ENCODE measurements around the gene RTKN2.

GRCh38 chr10:62147425-62147824 lies 121.2 kb downstream of the RTKN2 start:
- TF ChIP-seq EP300 (IDR thresholded peaks at IDR 0.05), result no peak
- TF ChIP-seq CTCF (IDR thresholded peaks at IDR 0.05), result no peak
- TF ChIP-seq POLR2A (IDR thresholded peaks at IDR 0.05), result no peak
